GM18505 (cell line): ENCODE data around the gene CCDC13.

Experiments used
- ATAC-seq: cut with Tn5 transposase; IDR thresholded peaks from one replicate; pipeline ENCODE4 v1.9.1; 2021; ENCODE audit not compliant: unreplicated experiment
- POLR2A ChIP-seq: IDR thresholded peaks from 4 replicates; pipeline ENCODE4 v1.6.1; 2011; ENCODE audit warnings: borderline replicate concordance; ENCODE audit not compliant: insufficient read depth, insufficient read length; ENCODE audit errors: extremely low read depth

Gene CCDC13

DNA sequence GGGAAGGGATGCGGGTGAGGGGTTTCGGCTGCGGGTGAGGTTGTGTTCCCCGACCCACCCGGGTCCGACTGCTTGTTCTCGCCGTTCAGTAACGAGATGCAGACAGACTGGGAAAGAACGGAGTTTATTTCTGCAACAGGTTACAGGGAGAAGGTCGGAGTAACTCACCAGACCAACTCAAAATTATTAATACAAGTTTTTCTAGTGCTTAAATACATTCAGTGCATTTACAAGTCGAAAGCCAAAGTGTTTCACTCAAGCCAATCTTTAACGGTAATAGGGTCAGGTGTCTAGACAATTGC lies 31.7 kb upstream of the CCDC13 start:
- TF ChIP-seq POLR2A: no peak
- peak; percentile 27 for ATAC-seq

DNA sequence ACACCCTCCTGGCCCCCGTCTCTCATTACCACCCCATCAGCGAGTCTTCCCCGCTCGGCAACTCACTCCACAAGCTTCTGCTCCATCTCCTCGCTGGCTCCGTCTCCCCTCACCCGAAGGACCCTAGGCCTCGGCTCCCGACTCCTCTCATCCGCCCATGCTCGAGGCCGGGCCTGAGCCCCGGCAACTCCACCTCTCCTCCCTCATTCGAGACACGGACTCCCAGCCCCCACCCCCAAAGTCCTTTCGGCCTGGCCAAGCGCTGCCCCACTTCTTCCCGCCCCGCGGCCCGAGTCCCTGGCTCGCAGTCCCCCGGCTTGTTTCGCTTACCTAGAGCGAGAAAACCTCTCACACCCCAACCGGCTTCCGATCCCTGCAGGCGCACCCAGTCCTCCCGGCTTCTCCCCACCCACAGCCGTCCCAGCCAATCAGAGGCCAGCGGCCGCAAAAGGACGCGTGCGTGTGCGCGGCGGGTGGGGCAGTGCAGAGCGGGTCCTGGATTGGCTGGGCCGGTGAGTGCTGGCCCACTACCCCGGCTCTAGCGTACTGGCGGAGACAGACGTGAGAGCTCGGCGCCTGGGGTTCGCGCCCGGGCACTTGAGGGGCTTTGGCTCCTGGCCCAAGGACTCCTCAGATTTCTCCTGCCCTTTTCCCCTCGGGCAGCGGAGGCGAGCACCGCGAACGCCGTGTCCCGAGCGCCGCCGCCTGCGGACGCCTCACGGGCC lies 31.2 kb upstream of the CCDC13 start, which contains the start of gene HIGD1A:
TSS of gene HIGD1A (minus strand) at position 385 of the 725 bp plus-strand sequence. CDS start 10,237 bp downstream, outside the sequence.
- peak; percentile 89 for TF ChIP-seq POLR2A
- peak; percentile 99 for ATAC-seq

DNA sequence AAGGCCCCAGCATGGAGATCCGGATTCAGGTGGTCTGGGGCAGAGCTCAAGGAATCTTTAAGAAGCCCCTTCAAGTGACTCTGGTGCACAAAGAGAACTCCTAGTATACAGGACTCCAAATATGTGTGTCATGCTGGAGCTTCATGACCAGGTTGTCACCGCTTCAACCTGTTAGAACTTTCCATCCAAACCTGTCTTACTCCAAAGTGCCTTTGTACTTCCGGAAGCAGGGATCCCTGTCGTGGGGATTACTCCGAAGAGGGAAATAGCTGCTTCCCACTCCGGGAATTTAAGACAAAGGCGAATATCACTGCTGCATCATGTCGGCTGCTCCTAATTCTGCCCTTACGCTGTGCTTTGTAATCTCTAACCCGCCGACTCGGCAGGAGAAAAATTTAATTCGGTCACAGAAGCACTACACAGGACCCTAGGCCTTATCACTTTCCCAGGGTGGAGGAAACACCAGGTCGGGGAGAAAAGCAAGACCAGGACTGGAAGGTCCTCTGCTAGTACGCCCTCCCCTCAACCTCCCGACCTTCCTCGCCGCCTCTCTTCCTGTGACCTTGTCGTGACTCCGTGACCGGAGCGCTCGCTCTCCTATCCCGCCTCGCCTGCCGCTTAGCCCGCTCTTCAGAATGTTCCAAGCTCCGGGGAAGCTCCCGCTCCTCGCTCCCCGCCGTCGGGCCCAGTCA lies 30.5 kb upstream of the CCDC13 start:
- ATAC-seq: peak; percentile 23
- no peak for TF ChIP-seq POLR2A

DNA sequence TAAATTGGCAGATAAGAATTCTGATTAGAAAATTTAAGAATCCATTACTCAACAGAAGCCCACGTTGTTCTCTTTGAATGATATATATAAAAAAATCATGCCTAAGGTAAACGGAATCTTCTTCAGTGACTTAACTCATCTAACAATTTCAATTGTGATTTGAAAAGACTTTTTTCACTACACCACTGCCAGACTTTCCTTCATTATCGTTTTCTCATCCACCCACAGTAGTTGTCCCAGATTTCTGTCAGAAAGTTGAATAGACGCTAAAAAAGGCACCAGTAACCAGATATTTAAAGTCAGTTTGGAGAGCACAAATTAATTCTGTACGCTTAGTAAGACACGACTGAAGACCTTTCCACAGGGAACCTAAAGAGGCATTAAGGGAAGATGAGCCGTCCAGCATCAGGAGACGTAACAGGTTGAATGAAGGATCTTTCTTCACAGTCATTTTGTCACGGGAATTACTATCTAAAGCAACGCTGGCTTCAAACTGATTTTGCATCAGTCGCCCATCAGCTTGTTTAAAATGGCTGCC lies 29.9 kb upstream of the CCDC13 start:
- TF ChIP-seq POLR2A: no peak
- no peak for ATAC-seq

DNA sequence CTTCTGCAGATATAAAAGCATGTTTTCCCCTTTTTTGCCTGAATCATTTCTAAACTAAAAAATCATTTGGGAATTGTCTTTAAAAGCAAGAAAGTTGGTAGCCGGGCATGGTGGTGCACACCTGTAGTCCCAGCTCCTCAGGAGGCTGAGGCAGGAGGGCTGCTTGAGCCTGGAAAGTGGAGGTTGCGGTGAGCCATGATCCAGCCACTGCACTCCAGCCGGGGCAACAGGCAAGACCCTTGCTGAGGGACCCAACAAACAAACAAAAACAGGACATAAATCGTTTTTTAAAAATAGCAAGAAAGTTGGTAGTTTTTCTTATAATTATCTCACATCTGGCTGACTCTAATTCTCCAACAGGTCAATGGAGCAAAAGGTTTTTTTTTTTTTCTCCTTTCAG lies 28.7 kb upstream of the CCDC13 start:
- ATAC-seq: no peak
- no peak for TF ChIP-seq POLR2A

DNA sequence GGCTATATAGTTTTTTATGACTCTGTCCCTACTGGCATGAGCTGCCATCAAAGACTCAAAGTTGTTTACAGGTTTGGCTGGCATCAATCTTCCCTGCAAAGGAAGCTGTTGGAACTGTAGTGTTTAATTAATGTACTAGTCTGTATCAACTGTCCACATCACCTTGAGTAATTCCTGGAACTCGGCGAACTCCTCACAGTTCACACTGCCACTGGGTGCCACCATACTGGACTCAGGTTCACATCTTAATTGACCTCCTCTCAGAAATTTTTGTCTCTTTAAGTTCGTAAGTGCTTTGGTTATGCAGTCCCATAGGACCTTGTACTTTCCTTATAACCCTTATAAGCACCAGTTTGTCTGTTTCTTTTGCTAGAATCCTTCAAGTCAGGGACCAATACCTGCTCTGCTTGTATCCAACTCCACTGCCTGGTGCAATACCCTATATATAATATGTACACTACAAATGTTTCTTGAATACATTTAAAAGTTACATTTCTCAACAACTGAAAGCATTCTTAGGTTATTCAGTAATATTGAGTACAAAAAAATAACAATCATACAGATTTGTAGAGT lies 28.1 kb upstream of the CCDC13 start:
- TF ChIP-seq POLR2A: no peak
- ATAC-seq: no peak

DNA sequence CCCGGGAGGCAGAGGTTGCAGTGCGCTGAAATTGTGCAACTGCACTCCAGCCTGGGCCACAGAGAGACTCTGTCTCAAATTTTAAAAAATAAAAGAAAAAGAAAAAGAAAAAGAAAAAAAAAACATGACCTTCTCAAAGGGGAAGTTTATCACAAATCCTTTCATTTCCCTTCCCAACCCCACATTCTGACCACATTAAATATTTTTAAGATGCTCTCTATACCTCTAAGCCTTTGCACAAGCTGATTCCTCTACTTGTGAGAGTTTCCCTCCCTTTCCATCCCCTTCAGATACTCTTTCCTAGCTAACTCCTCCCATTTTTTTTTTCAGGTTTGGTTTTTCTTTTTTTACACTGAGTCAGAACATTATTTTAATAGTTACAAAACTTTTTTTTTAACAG lies 27.2 kb upstream of the CCDC13 start:
- ATAC-seq: no peak
- no peak for TF ChIP-seq POLR2A

DNA sequence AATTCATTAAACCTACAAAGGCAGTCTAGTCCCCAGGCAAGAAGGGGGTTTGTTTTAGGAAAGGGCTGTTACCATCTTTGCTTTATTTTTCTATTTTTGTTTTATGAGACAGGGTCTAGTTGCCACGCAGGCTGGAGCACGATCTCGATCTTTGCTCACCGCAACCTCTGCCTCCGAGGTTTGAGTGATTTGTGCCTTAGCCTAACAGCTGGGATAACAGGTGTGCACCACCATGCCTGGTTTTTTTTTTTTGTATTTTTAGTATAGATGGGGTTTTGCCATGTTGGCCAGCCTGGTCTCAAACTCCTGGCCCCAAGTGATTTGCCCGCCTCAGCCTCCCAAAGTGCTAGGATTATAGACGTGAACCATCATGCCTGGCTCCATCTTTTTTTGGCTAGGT lies 26.3 kb upstream of the CCDC13 start:
- no peak for ATAC-seq
- TF ChIP-seq POLR2A: no peak

DNA sequence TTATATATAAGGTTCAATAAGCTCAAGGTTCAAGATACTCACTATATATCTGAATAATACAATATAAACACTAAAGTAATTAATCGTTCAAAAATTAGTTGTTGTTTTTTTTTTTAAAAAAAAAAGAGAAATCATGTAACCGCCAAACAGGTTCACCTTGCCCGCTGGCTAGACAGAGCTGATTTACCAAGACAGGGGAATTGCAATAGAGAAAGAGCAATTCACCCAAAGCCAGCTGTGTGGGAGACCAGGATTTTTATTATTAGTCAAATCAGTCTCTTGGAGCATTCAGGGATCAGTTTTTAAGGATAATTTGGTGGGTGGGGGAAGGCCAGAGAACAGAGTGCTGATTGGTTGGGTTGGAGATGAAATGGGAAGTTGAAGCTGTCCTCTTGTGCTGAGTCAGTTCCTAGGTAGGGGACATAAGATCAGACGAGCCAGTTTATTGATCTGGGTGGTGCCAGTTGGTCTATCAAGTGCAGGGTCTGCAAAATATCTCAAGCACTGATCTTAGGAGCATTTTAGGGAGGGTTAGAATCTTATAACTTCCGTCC lies 23.4 kb upstream of the CCDC13 start:
- TF ChIP-seq POLR2A: no peak
- no peak for ATAC-seq

DNA sequence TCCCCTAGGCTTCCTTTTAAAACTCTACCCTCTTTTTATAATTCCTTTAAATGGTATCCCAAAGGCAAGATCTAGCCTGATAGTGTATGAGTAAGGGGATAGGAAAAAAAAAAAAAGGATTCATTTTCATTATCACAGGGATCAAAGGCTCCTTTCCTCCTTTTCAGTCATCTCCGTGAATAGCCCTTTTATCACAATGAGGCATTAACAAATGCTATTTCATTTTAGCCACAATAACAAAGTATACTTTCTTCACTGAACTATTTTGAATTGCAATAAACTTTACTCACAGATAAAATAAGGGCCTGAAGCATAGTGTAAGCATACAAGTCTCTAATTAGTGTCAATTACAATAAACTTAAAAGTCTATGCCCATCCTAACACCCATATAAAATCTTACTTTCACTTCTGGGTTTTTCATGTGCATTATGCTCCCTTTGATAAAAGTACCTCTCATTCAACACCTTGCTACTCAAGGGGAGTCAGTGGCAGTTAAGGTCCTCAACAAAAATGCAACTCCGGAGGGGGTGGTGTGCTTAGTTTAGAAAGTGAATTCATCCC lies 22.6 kb upstream of the CCDC13 start:
- no peak for ATAC-seq
- no peak for TF ChIP-seq POLR2A

DNA sequence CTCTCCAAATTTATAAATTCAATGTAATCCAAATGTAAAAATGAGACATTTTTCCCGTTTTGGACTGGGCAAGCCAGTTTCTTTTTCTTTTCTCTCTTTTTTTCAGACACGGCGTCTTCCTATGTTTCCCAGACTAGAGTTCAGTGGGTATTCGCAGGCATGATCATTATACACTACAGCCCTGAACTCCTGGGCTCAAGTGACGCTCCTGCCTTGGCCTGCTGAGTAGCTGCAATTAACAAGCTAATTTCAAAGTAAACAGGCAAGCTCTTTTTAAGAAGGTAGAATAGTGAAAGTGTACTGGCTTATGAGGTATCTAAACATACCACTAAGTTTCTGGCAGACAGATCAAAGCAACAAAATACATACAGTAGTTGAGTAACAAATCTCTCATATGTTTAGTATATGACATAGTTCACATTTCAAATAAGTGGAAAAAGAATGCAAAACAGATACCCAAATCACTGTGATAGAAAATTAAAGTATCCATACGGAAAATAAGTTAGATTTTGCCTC lies 17.7 kb upstream of the CCDC13 start:
- no peak for ATAC-seq
- TF ChIP-seq POLR2A: no peak

DNA sequence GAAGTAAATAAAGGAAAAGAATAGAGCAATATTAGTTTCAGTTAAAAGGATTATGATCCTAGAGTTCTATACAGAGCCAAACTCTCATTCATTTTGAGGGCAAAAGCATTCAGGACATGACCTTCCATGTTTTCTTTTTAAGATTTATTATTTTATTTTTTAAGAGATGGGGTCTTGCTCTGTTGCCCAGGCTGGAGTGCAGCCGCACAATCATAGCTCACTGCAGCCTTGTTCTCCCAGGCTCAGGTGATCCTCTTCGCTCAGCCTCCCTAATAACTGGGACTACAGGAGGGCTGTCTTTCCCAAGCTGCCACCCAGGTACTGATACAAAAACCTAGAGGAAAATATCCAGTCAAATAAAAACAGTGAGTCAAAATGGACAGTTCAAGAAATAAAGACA lies 13.6 kb upstream of the CCDC13 start:
- TF ChIP-seq POLR2A: no peak

DNA sequence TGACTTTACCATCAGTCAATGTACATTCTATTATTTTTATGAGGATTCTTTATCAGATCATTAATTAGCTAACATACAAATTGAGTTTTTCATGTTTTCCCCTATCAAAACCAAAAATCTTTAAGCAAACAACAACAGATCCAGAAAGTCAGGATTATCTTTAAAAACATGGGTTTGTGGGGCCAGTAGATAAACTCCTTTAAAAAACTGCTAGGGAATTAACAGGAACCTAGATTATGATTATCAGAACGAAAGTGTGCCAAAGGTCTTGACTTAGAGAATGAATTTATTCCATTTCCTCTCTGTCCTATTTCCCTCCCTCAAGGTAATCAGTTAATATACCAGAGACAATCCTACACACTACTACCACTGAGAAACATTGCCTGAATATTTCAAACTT lies 13.2 kb upstream of the CCDC13 start:
- TF ChIP-seq POLR2A: no peak
- no peak for ATAC-seq

More for the DNA sequence above, 13.6 kb upstream of the CCDC13 start:
- ATAC-seq: no peak

DNA sequence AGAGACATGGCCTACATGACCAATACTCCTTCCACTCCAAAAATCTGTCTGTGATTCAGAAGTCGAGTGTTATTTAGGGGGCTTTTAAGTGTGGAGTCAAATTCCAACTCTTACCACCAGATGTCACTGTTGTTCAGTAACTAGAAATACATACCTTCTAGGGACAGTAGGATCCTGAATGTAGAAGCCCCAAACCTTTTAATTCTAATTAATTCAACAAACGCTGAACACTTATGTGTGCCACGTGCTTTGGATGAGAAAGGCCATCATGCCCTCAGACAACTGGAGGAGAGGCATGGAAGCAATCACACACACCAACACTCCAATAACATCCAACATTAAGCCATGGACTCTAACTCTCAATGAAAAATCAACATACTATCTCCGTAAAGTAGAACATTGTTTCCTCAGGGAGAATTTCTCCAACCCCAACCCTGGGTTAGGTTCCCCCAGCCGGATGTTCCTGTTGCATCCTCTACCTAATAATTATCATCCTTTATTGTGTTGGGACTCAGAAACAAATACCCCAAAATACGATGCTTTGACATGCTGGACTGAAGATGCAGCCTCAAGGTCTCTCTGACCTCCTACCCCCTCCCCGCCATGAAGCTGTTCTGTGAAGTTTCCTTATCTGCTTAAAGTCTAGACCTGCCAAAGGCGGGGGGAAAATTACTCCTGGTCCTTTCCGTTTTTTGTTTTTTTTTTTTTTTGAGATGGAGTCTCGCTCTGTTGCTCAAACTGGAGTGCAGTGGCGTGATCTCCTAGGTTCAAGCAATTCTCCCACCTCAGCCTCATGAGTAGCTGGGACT lies 8.0 kb upstream of the CCDC13 start:
- no peak for TF ChIP-seq POLR2A
- no peak for ATAC-seq
